SKM-1 treated with dmso at 0.1 percent for 144 hours (cell line): ENCODE measurements around the gene CCDC63.
"Not testable (repeated sequence)": the region's sequence is repeated elsewhere in the genome, so short reads cannot be mapped to it uniquely, and the experiment has no call there.

Experiments
- DNase-seq: peaks from one replicate; lab custom pipeline; 2025; ENCODE audit not compliant: unreplicated experiment; lab: John Stamatoyannopoulos, UW

Gene CCDC63

DNA sequence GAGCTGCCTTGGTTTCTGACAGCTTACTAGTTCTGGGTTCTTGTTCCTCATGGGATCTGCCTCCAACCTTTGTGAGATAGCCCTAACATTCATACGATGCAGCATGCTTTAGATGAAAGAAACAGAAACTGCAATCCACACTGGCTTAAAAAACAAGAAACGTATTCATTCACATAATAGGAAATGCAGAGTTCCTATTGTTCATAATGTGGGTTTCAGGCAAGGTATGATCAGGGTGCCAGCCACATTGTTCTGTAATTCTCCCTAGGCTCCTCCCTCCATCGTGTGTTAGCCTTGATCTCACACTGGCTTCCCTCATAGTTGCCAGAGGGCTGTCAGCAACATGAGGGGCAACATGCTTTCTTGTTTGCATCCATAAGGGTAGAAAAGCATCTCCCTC lies 2.7 kb upstream of the CCDC63 start:
- DNase-seq: no peak

DNA sequence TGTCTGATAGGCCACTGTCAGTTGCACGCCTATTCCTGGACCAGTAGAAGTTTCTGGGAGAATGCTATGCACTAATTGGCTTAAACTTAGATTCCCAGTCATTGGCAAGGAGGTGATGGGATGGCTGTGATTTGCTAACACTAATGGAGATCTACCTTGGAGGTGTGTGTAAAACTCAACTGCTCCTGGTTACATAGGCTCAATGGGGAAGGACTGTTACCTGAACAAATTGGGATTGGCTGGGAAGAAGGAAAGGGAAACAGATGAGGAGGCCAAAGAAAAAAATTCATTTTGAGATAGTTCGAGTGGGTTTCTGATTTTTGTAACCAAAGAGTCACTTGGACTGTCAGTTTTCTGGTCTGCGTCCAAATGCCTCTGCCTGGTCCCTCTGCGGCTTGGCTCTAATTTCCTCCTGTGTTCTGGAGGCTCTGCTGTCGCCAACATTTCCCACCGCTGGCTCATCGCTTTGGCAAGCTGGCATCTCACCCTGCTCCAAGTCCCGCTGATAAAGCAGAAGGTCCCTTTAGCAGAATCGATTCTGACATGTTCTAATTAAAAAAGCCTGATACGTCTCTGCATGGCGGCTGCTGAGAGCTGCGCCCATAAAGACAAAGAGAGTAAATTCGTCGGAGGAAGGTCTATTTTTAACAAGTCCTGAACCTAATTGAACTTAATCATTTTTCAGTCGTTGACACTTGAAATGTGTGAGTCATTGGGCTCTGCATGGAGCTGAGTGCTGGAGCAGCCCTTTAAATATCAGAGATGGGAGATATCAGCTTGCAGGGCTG lies 2.0 kb upstream of the CCDC63 start:
- no peak for DNase-seq

DNA sequence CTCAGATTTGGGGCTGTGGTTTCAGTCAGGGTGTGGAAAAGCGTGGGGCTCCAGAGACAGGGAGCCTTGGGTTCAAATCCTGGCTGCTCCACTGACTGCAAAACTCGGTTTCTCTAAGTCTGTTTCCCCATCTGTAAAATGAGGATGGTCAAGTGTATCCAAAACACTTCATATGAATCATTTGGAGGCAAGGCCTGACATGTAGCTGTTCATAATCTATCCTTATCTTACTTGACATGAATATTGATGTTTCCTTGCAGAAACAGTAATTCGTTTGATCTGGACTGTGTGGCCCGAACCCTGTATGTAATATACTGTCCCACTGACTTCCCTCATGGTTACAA lies 1.5 kb upstream of the CCDC63 start:
- no peak for DNase-seq

DNA sequence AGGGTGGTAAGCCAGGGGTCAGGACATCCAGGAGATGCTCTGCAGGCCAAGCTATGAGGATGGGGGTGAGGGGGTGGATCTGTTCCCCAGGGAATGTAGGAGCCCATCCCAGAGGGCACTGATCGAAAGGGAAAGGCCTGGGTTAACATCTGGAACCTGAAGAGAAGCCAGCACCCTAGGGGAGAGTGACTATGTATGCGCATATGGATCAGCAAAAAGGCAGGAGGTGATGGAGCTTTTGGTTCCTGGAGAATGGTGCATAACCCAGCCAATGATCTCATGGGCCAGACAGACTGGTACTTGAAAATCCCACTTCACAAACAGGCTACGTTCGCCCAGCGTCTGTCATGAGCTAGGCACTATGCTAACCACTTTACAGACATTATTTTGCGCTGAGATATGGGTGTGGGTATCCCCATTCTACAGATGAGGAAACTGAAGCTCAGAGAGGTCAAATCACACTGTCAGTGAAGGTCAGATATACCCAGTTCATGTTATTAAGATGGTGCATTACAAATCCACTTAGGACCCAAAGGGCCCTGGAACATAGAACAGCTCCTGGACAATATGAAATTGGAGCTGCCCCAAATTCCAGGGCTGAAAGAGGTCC lies 1.6 kb downstream of the CCDC63 start:
- no peak for DNase-seq

DNA sequence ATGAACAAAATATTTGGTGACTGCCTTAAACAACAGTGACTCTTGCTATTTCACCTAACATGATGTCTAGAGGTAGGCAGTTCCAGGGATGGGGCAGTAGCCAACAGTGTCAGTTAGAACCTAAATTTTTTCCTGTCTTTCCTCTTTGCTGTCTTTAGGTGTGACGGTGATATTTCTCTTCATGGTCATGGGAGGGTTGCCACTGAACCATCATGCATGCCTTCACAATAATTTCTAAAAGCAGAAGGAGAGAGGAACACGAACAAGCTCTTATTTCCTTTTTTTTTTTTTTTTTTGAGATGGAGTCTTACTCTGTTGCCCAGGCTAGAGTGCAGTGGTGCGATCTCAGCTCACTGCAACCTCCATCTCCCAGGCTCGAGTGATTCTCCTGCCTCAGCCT lies 2.4 kb downstream of the CCDC63 start:
- no peak for DNase-seq

DNA sequence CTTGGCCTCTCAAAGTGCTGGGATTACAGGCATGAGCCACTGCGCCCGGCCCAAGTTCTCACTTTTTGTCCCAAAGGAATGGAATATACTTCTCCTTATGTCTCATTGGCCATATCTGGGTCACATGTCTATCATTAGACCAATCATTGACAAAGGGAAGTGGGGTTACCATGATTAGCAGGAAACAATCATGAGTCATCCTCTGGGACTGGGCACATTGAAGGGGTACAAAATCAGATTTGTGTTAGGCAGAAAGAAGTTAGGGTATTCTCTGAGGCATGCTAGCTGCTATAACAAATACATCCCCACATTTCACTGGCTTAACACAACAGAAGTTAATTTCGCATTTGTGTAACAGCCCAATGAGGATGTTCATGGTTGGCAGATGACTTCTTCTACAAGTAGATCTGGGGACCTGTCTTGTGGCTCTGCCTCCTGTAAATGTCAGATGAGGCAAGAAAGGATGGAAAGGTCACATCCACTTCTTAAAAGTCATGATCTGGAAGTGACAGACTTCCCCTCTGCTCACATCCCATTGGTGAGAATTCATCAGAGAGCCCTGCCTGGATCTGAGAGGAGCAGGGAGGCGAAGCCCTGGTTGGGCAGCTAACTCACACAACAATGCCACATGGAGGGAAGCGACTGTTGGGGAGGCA lies 3.1 kb downstream of the CCDC63 start:
- DNase-seq: no peak

DNA sequence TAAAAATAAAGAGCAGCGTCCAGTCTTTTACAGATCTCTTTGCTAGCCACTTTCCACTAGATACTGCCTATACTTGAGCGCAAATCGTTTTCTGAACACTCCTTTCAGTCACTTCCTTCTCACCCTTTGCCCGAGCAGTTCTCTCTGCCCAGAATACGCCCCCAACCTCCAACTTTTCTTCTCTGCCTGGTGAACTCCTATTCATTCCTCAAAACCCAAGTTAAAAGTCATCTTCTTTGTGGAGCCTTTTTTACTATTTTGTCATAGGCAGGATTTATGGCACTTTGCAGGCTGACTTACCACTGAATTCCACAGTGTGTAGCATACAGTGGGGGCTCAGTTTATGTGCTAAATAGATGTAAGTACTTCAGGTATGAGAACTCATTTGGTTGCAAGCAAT lies 4.0 kb downstream of the CCDC63 start:
- DNase-seq: no peak

DNA sequence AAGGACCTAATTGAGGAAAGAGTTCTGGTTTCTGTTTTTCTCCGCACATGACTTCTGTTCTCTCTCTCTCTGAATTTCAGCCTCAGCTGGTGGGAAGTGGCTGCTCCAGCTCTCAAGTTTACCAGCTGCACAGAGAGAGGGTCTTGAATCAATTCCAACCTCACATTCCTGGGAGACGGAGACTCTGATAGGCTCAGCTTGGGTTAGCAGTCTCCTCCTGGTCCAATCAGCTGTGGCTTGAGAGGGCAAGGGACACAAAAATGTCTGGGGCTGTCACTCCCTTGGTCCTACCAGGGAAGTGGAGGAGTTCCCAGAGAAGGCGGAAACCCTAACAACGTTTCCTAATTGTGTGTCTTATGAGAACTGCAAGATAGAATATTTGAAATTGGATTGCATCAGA lies 7.0 kb downstream of the CCDC63 start:
- no peak for DNase-seq

DNA sequence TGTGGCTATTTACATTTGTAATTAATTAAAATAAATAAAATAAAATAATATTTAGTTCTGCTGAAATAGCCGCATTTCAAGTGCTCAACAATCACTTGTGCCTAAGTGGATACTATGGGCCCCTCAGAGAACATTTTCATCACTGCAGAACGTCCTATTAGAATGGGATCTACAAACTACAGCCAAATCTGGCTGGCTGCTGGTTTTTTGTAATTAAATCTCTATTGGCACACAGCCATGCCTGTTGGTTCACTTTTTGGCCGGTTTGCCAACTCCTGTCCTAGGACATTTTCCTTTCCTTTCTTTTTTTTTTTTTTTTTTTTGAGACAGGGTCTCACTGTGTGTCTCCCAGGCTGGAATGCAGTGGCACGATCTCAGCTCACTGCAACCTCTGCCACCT lies 9.8 kb downstream of the CCDC63 start:
- no peak for DNase-seq

DNA sequence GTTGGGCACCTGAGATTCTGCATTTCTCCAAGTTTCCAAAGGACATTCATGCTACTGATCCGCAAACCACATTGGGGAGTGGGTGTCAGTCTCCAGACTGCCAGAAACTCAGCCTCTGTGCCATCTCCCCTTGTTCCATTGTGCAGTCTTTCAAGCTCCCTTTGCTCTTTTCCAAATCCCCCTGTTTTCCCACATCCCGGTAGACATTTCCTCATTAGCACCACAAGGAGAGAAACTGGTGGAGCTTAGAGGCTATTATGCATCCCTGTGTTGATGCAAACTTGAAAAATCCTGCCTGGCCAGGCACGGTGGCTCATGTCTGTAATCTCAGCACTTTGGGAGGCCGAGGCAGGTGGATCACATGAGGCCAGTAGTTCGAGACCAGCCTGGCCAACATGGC lies 10.7 kb downstream of the CCDC63 start:
- DNase-seq: no peak

DNA sequence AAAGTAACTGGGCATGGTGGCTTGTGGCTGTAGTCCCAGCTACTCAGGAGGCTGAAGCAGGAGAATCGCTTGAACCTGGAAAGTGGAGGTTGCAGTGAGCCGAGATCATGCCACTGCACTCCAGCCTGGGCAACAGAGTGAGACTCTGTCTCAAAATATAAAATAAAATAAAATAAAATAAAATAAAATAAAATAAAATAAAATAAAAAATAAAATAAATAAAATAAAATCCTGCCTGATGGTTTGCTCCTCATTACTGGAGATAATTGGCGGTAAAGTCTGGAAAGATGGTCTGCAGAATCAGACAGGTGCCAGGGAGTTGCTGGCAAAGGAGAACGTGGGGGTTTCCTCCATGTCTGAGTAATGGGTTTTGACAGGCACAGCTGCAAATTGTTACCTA lies 11.2 kb downstream of the CCDC63 start:
- not testable (repeated sequence) for DNase-seq

DNA sequence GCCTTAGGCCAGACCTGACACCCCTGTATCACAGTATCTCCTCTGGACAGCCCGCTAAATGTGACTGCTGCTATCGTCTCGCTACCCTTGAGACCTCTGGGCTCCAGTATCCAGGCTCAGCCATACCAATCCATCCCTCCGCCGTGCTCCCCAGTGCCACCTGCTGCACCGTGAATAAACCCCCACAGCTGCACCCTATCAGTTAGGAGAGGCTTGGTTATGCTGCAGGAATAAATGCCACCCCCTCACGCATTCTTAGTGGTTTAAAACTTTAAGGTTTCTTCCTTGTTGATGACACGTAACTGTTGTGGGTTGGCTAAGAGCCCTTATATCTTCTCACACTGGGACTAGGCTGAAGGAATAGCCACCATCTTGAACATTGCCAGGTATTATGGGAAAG lies 12.1 kb downstream of the CCDC63 start:
- no peak for DNase-seq

DNA sequence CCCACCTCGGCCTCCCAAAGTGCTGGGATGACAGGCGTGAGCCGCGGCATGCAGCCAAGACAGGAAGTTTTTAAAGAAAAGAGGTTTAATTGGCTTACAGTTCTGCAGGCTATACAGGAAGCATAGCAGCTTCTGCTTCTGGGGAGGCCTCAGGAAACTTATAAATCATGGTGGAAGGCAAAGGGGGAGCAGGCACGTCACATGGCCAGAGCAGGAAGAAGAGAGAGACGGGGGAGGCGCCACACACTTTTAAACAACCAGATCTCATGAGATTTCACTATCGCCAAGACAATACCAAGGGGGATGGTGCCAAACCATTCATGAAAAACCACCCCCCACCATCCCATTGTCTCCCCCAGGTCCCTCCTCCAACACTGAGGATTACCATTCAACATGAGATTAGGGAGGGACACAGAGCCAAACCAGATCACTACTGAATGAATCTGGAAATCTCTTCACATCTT lies 14.1 kb downstream of the CCDC63 start:
- DNase-seq: peak; percentile 36

DNA sequence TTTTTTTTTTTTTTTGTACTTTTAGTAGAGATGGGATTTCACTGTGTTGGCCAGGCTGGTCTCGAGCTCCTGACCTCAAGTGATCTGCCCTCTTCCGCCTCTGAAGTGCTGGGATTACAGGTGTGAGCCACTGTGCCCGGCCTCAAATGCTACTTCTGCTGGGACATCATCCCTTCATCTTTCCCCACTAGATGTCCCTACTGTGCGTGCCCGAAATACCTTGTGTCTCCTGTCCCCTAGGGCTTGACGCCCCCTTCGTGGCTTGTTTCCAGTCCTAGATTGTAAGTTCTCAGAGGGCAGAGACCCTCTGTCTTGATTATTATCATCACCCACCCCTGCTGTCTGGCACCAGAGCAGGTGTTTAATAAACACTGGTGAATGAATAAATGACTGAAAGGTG lies 14.9 kb downstream of the CCDC63 start:
- DNase-seq: no peak

DNA sequence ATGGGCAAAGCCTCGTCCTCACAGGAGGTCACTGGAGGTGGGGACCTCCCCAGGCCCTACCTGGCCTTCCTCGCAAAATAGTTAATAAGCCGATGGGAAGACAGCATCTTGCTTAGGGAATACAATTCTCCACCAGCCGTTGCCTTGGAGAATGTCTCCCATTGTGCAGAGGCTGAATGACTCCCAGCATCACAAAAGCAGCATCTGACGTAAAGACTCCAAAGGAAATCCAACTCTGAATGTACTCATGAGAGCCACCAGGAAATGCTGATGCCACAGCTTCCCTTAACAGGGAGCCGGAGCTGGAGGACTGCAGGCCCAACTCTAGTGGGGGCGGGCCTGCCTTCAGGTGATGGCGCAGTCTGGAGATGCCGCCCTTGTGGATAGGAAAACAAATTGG lies 15.5 kb downstream of the CCDC63 start:
- no peak for DNase-seq

DNA sequence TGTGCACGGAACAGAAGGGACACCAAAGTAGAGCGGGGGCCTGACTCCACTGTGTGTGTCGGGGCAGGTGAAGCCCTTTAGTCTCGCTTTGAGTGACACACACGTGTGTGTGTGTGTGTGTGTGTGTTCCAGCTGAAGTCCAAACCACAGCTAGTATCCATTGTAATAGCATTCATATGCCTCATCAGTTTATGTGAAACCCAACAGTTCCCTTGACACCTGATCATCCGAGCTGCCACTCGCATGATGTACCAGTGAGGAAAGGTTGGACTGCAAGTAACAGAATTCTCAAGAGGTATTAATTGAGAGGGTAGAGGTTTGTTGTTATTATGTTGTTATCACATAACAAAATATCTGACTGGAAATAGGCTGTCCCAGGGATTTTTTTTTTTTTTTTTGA lies 16.4 kb downstream of the CCDC63 start:
- no peak for DNase-seq

DNA sequence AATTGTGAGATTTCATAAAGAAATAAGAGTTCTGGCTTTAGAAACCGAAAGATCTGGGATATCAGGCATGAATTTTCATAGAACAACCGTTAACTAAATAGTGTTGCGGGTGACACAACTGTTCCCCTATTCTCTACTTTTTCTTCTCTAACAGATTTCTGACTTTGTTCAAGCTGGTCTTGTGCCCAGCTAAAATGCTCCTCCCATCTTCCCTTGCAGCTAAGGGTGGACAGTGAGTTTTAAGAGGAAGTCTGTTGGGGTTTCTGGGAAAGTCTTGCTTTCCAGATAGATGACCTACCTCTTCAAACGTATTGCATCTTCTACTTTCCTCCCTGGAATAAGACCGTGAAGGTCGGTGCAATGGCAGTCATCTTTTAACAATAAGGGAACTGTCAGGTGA lies 18.7 kb downstream of the CCDC63 start:
- DNase-seq: no peak

DNA sequence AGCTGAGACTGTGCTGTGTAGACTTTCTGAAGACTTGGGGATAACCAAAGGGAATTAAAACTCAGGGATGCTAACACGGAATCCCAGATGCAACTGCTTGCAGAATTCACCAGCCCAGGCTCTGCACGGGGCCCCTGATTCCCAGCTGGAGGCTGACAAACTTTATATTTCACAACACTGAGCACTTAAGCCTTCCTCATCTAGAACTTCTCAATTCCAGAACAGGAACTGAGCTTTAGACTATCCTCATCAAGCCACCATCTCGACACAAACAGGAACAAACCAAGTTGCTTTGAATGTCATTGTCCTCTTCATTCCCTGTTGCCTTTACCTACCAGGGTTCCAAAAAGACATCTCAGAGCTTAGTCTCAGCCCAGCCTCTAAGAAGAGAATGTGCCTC lies 22.2 kb downstream of the CCDC63 start:
- peak; percentile 75 for DNase-seq

DNA sequence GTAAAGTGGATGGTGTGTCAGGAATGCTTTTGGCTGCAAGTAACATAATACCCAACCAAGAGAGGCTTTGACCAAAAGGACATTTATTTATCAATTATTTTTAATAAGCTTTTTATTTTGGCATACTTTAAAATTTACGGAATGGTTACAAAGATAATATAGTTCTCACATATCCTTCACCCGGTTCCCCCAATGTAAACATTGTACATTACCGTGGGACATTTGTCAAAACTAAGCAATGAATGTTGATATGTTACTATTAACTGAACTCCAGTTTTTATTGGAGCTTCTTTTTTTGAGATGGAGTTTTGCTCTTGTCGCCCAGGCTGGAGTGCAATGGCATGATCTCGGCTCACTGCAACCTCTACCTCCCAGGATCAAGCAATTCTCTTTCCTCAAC lies 23.0 kb downstream of the CCDC63 start:
- DNase-seq: no peak

DNA sequence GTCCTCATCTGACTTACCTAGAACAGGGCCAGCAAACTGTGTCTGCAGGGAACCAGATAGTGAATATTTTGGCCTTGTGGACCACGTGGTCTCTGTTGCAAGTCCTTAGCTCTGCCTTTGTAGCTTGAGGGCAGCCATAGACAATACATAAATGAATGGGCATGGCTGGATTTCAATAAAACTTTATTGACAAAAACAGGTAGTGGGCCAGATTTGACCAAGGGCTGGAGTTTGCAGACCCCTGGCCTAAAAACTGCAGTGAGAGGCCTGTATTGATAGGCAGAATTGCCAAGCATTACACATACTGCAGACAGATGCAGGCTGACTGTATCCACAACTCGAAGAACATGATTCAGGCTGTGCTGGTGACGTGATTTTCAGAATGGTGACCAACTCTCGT lies 25.3 kb downstream of the CCDC63 start:
- DNase-seq: no peak

DNA sequence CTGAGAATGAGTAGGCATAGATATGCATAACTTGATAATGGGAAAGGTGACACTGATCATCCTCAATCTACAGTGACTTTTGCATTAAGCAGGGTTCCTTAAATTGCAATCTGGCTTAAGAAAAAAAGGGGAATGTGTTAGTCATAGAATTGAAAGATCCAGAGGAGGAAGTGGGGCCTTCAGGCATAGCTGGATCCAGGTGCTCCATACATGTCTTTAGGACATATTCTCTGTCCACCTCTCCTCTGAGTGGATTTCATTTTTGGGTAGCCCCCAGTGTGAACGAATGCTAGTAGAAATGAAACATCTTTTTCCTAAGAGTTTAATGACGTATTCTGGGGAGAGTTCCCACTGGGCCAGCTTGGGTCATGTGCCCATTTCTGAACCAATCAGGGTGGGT lies 27.6 kb downstream of the CCDC63 start:
- DNase-seq: no peak

DNA sequence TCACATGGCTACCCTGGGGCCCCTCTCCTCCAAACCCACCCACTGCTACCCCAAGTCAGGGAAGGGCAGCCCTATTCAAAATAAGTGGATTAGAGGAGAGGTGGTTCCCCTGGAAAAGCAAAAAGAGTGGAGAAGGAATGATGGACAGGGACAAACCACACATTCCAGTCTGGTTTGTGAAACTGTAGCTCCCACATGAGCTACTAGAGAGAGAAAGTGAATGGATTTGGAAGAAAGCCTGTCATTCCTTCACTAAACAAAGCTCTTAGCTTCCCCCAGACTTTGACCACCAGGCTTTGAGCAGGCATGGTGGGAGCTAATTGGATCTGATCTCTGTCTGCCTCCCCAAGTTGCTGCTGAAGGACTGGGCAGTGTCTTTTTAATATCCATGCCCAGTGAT lies 28.0 kb downstream of the CCDC63 start:
- DNase-seq: no peak

DNA sequence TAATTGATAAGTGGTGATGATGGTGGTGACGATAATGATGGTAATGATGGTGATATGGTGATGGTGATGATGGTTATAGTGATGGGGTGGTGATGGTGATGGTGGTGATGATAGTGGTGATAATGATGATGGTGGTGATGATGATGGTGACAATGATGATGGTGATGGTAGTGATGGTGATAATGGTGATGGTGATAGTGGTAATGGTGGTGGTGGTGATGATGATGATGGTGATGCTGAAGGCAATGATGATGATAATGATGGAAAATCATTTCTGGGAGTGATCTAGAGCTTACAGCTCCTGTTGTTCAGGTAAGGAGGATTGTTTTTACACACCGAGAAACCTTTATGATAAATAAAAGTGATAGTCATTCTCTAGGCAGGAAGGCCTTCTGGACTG lies 33.9 kb downstream of the CCDC63 start:
- DNase-seq: no peak
